IPS-18a (cell line): Measurements from ENCODE around the gene NUDT3.
"Not testable (repeated sequence)": the region's sequence is repeated elsewhere in the genome, so short reads cannot be mapped to it uniquely, and the experiment has no call there.

Experiments
- H3K27ac ChIP-seq: one replicate; pipeline ENCODE4 v1.5.1; 2013; ENCODE audit warnings: low read length
- H3K27me3 ChIP-seq: one replicate; pipeline ENCODE4 v1.6.1; 2013; ENCODE audit warnings: mild to moderate bottlenecking, low read length; ENCODE audit not compliant: control insufficient read depth, insufficient read depth
- H3K36me3 ChIP-seq: one replicate; pipeline ENCODE4 v1.6.1; 2013; ENCODE audit warnings: low read depth, low read length; ENCODE audit not compliant: control insufficient read depth
- H3K4me1 ChIP-seq: one replicate; pipeline ENCODE4 v1.6.1; 2013; ENCODE audit warnings: low read depth, low read length; ENCODE audit not compliant: control insufficient read depth
- H3K4me3 ChIP-seq: one replicate; pipeline ENCODE4 v1.5.1; 2013; ENCODE audit warnings: low read length
- H3K9ac ChIP-seq: one replicate; pipeline ENCODE4 v1.6.1; 2013; ENCODE audit warnings: mild to moderate bottlenecking, low read length, moderate library complexity
- H3K9me3 ChIP-seq: one replicate; pipeline ENCODE4 v1.6.1; 2013; ENCODE audit warnings: low read depth, low read length; ENCODE audit not compliant: control insufficient read depth

NUDT3 gene

GRCh38 chr6:34324738-34325444, 67.6 kb downstream of the NUDT3 start:
- no peaks in the 10 kb centered on the region for H3K36me3 ChIP-seq
- no peaks in the 10 kb centered on the region for H3K9me3 ChIP-seq
- no peak overlapping the region for H3K4me3 ChIP-seq
- no peak overlapping the region for H3K27ac ChIP-seq
- H3K27me3 ChIP-seq: no peaks in the 10 kb centered on the region
- no peaks in the 10 kb centered on the region for H3K4me1 ChIP-seq
- H3K9ac ChIP-seq: no peak overlapping the region

DNA sequence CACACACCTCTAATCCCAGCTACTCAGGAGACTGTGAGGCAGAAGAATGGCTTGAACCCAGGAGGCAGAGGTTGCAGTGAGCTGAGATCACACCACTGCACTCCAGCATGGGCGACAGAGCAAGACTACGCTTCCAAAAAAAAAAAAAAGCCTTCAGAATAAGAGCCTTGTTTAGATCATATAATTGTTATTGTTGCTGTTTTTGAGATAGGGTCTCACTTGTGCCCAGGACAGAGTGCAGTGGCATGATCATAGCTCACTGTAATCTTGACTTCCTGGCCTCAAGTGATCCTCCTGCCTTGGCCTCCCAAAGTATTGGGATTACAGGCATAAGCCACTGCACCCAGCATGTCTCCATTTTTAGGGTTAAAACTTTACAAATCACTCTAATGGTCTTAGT, 68.2 kb downstream of the NUDT3 start:
- H3K27me3 ChIP-seq, H3K27ac ChIP-seq, H3K9ac ChIP-seq, H3K9me3 ChIP-seq, H3K4me1 ChIP-seq, H3K36me3 ChIP-seq, H3K4me3 ChIP-seq: not testable (repeated sequence)

- Histone ChIP-seq H3K9ac (no peak overlapping the region), H3K9me3 (no peaks in the 10 kb centered on the region), H3K27me3 (no peaks in the 10 kb centered on the region), H3K27ac (no peak overlapping the region), H3K4me1 (no peaks in the 10 kb centered on the region), H3K36me3 (no peaks in the 10 kb centered on the region), H3K4me3 (no peak overlapping the region)
Measured at GRCh38 chr6:34323300-34323699, 69.2 kb downstream of the NUDT3 start.

- Histone ChIP-seq H3K9ac (no peak overlapping the region), H3K4me1 (peaks cover 3% of the 10 kb centered on the region), H3K27me3 (no peaks in the 10 kb centered on the region), H3K4me3 (no peak overlapping the region), H3K9me3 (no peaks in the 10 kb centered on the region), H3K27ac (no peak overlapping the region), H3K36me3 (no peaks in the 10 kb centered on the region)
Measured at GRCh38 chr6:34322732-34323131, 69.7 kb downstream of the NUDT3 start.

DNA sequence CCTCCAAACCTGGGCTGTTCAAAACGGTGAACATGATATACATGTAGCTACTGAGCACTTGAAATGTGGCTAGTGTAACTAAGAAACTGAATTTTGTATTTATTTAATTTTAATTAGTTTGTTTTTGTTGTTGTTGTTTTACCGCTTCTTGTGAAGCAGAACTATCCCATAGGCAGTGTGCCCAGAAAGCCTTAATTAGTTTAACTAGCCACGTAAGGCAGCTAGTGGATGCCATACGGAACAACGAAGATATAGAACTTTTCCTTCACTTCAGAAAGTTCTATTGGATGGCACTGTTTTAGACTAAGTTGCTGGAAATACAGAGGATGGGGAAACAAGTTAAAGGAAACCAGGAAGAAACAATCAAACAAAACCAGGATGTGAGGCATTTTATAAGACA, 70.6 kb downstream of the NUDT3 start:
- Histone ChIP-seq H3K4me1 (peaks cover 11% of the 10 kb centered on the region), H3K27ac (no peak overlapping the region), H3K36me3 (no peaks in the 10 kb centered on the region), H3K27me3 (no peaks in the 10 kb centered on the region), H3K9me3 (no peaks in the 10 kb centered on the region), H3K9ac (no peak overlapping the region), H3K4me3 (no peak overlapping the region)

DNA sequence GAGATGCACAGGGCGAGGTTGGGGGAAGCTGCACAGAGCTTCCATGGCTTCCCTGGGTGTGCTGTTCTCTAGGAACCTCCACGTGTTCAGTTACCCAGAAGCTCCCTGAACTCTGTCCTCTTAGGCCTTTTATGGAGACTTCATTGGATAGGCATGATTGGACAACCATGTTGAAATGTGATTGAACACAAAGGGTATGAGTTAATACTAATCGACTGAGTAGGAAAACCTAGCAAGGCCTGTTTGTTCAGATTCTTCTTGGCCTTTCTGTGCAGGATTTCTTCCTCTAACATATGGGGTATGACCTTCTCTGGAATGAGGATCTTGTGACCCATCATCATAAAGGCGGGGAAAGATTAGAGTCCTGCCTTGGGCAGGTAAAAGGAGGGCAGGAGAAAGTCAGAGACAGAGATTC, 73.0 kb downstream of the NUDT3 start:
- Histone ChIP-seq H3K4me3 (no peak overlapping the region), H3K36me3 (no peaks in the 10 kb centered on the region), H3K27me3 (no peaks in the 10 kb centered on the region), H3K4me1 (peaks cover 15% of the 10 kb centered on the region), H3K9me3 (no peaks in the 10 kb centered on the region), H3K27ac (no peak overlapping the region), H3K9ac (no peak overlapping the region)

GRCh38 chr6:34318499-34319470, 73.7 kb downstream of the NUDT3 start:
- H3K27ac ChIP-seq: no peak overlapping the region
- H3K36me3 ChIP-seq: no peaks in the 10 kb centered on the region
- no peaks in the 10 kb centered on the region for H3K27me3 ChIP-seq
- no peaks in the 10 kb centered on the region for H3K9me3 ChIP-seq
- H3K9ac ChIP-seq: no peak overlapping the region
- no peak overlapping the region for H3K4me3 ChIP-seq
- peaks cover 15% of the 10 kb centered on the region for H3K4me1 ChIP-seq

GRCh38 chr6:34317882-34318498, 74.5 kb downstream of the NUDT3 start:
- Histone ChIP-seq H3K27ac (no peak overlapping the region), H3K36me3 (no peaks in the 10 kb centered on the region), H3K27me3 (no peaks in the 10 kb centered on the region), H3K4me3 (no peak overlapping the region), H3K9ac (no peak overlapping the region), H3K4me1 (peaks cover 15% of the 10 kb centered on the region), H3K9me3 (no peaks in the 10 kb centered on the region)

DNA sequence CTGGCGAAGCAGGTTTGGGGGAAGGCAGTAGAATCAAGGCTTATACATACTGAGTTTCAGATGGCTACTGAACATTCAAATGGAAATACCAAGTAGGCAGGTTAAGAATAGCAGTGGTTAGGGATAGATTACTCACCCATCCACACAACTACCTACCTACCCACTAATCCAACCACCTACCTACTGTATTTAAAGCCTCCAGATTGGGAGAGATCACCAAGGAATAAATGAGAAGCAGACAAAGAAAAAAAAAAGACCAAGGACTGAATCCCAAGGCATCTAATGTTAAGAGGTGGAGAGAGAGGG, 75.3 kb downstream of the NUDT3 start:
- Histone ChIP-seq H3K4me3 (no peak overlapping the region), H3K9me3 (no peaks in the 10 kb centered on the region), H3K27ac (no peak overlapping the region), H3K36me3 (no peaks in the 10 kb centered on the region), H3K9ac (no peak overlapping the region), H3K27me3 (no peaks in the 10 kb centered on the region), H3K4me1 (peaks cover 15% of the 10 kb centered on the region)

GRCh38 chr6:34316431-34317171, 75.9 kb downstream of the NUDT3 start:
- Histone ChIP-seq H3K4me1 (peaks cover 15% of the 10 kb centered on the region), H3K27me3 (no peaks in the 10 kb centered on the region), H3K9ac (no peak overlapping the region), H3K4me3 (no peak overlapping the region), H3K36me3 (no peaks in the 10 kb centered on the region), H3K9me3 (no peaks in the 10 kb centered on the region), H3K27ac (no peak overlapping the region)

GRCh38 chr6:34315780-34316179, 76.7 kb downstream of the NUDT3 start:
- Histone ChIP-seq H3K9me3 (no peaks in the 10 kb centered on the region), H3K36me3 (no peaks in the 10 kb centered on the region), H3K4me1 (peaks cover 15% of the 10 kb centered on the region), H3K4me3 (no peak overlapping the region), H3K27me3 (no peaks in the 10 kb centered on the region), H3K9ac (no peak overlapping the region), H3K27ac (no peak overlapping the region)
